ENCODE measurements around the gene RNF212B. TPM values are rescaled to one million over a fixed set of nuclear protein-coding genes. Genes with fewer than 3 reads are reported as not detected.
"Not testable (repeated sequence)": the region's sequence is repeated elsewhere in the genome, so short reads cannot be mapped to it uniquely, and the experiment has no call there.

The RNF212B gene
- total RNA-seq: under 1 TPM in 1 of 6 experiments, not detected in 5; 0.49 TPM
- long read RNA-seq: 0 reads

DNA sequence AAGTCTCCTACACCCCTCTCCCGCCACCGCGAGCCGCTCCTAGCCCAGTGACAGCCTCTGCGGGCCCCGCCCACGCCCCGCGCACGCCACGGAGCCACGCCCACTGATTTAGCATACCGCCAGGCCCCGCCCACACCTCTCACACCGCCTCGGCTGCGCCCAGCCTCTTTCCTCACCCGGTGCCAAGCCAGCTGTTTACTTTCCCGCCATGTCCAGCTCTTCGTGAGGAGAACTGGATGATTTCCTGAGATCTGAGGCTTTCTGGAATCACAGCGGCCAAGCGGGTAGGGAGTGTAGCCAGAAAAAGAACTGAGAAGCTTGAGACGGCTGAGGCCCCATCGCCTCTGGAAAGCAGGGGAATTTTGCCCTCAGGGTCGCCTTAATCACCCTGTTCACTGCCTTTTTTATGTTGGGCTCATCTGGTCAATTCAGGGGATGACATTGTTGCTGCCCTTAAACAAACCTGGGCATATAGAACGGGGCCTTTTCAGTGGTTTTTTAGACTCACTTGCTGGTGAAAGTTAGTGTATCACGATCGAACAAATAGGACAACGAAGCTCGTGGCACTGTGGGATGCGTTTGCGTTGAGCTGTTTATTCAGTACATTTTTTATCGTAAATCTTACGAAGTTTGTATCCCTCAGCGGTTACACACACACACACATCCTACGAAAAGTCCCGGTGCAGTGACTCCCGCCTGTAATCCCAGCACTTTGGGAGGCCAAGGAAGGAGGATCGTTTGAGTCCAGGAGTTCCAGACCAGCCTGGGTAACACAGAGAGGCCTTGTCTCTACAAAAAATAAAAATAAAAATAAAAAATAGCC lies at the start of gene RNF212B:
Gene RNF212B (plus strand): TSS at position 165 of the 823 bp plus-strand sequence. CDS start 2,410 bp downstream, outside the sequence.
- no peaks in the 10 kb centered on the region for H3K9me3 ChIP-seq
- H3K4me3 ChIP-seq: peak within 1 kb of the TSS; percentile 18 to 41 (median 28)
- peak within 1 kb of the TSS in 2 of 3 donors; percentile 38 to 47 for H3K27ac ChIP-seq
- H3K27me3 ChIP-seq: no peaks in the 10 kb centered on the region
- no peaks in the 10 kb centered on the region for H3K36me3 ChIP-seq
- ATAC-seq (peak; percentile 100), DNase-seq (peak; percentile 95 to 97 (median 96))
- TF ChIP-seq POLR2A (IDR thresholded peaks at IDR 0.05) (no peak), CTCF (IDR thresholded peaks at IDR 0.05) (peak in 1 of 4 donors; percentile 14)
- 33% methylated on average over 34 of the region's 39 CpGs for WGBS (ENCODE audit: insufficient coverage, low coverage, low lambda C conversion rate, missing lambda C conversion rate)
- intact Hi-C loops (cut with DNase I): no loop called here
- peaks cover 0 to 3% (median 0%) of the 10 kb centered on the region in 4 donors for H3K4me1 ChIP-seq

- DNase-seq: no peak
- WGBS (ENCODE audit: insufficient coverage, low coverage, low lambda C conversion rate, missing lambda C conversion rate): 29% methylated on average over 3 of the region's 3 CpGs
These were observed 44.3 kb upstream of the RNF212B start for GRCh38 chr14:23193432-23193831.

GRCh38 chr14:23195552-23196101 lies 42.1 kb upstream of the RNF212B start:
- H3K9me3 ChIP-seq: no peaks in the 10 kb centered on the region
- 25% methylated on average over 6 of the region's 7 CpGs for WGBS (ENCODE audit: insufficient coverage, low coverage, low lambda C conversion rate, missing lambda C conversion rate)
- H3K27me3 ChIP-seq: no peaks in the 10 kb centered on the region
- peaks cover 0 to 5% (median 0%) of the 10 kb centered on the region in 4 donors for H3K4me1 ChIP-seq
- TF ChIP-seq POLR2A (IDR thresholded peaks at IDR 0.05) (no peak), CTCF (IDR thresholded peaks at IDR 0.05) (no peak)
- H3K27ac ChIP-seq: no peak overlapping the region
- H3K4me3 ChIP-seq: peak overlapping the region in 1 of 3 donors; percentile 13
- intact Hi-C loops (cut with DNase I): no loop called here
- DNase-seq (no peak), ATAC-seq (peak; percentile 40 to 71 (median 60))
- no peaks in the 10 kb centered on the region for H3K36me3 ChIP-seq

More at GRCh38 chr14:23193432-23193831, 44.3 kb upstream of the RNF212B start:
- H3K4me3 ChIP-seq: no peak overlapping the region
- ATAC-seq: no peak
- no peaks in the 10 kb centered on the region for H3K9me3 ChIP-seq
- no peak overlapping the region for H3K27ac ChIP-seq
- H3K4me1 ChIP-seq: peaks cover 0 to 5% (median 0%) of the 10 kb centered on the region in 4 donors
- no peaks in the 10 kb centered on the region for H3K27me3 ChIP-seq
- no peaks in the 10 kb centered on the region for H3K36me3 ChIP-seq
- intact Hi-C loops (cut with DNase I): no loop called here
- TF ChIP-seq POLR2A (IDR thresholded peaks at IDR 0.05) (no peak), CTCF (IDR thresholded peaks at IDR 0.05) (no peak)

- H3K4me1 ChIP-seq; H3K9me3 ChIP-seq; intact Hi-C loops (cut with DNase I); H3K27ac ChIP-seq; ATAC-seq; H3K4me3 ChIP-seq; DNase-seq; H3K36me3 ChIP-seq; H3K27me3 ChIP-seq: not testable (repeated sequence)
- 83% methylated on average over 2 of the region's 2 CpGs for WGBS (ENCODE audit: insufficient coverage, low coverage, low lambda C conversion rate, missing lambda C conversion rate)
These were observed 41.2 kb upstream of the RNF212B start for GRCh38 chr14:23196487-23196886.

- H3K27me3 ChIP-seq; H3K27ac ChIP-seq; H3K9me3 ChIP-seq; DNase-seq; H3K4me3 ChIP-seq; H3K36me3 ChIP-seq; H3K4me1 ChIP-seq; ATAC-seq; intact Hi-C loops (cut with DNase I): not testable (repeated sequence)
- 80% methylated on average over 1 of the region's 1 CpG for WGBS (ENCODE audit: insufficient coverage, low coverage, low lambda C conversion rate, missing lambda C conversion rate)
These were observed 38.6 kb upstream of the RNF212B start for GRCh38 chr14:23199141-23199540.
